ENCODE data around the gene CYP3A4.
"Not testable (repeated sequence)": the region's sequence is repeated elsewhere in the genome, so short reads cannot be mapped to it uniquely, and the experiment has no call there.

GRCh38 chr7:99751322-99752052 lies 32.5 kb downstream of the CYP3A4 start:
- TF ChIP-seq, protein P1, sequence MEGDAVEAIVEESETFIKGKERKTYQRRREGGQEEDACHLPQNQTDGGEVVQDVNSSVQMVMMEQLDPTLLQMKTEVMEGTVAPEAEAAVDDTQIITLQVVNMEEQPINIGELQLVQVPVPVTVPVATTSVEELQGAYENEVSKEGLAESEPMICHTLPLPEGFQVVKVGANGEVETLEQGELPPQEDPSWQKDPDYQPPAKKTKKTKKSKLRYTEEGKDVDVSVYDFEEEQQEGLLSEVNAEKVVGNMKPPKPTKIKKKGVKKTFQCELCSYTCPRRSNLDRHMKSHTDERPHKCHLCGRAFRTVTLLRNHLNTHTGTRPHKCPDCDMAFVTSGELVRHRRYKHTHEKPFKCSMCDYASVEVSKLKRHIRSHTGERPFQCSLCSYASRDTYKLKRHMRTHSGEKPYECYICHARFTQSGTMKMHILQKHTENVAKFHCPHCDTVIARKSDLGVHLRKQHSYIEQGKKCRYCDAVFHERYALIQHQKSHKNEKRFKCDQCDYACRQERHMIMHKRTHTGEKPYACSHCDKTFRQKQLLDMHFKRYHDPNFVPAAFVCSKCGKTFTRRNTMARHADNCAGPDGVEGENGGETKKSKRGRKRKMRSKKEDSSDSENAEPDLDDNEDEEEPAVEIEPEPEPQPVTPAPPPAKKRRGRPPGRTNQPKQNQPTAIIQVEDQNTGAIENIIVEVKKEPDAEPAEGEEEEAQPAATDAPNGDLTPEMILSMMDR (IDR thresholded peaks at IDR 0.05) = not testable (repeated sequence)
- TF ChIP-seq POLR2A, EP300 (IDR thresholded peaks at IDR 0.05): not testable (repeated sequence)

Data from tibial nerve (tissue), 4 donors.